ENCODE data around the gene RCOR3.

GRCh38 chr1:211296396-211296795, 37.2 kb downstream of the RCOR3 start:
- no peak for TF ChIP-seq POLR2A (IDR thresholded peaks at IDR 0.05; ENCODE audit: low read depth, low read length)
- TF ChIP-seq POLR2AphosphoS5 (IDR thresholded peaks at IDR 0.05; ENCODE audit: low read depth, low read length), result no peak
